OCI-M2 (cell line): ENCODE data around the gene ADGRG7.

Source experiments
- DNase-seq: peaks from one replicate; lab custom pipeline; 2025; ENCODE audit not compliant: unreplicated experiment; lab: John Stamatoyannopoulos, UW

ADGRG7 gene

DNA sequence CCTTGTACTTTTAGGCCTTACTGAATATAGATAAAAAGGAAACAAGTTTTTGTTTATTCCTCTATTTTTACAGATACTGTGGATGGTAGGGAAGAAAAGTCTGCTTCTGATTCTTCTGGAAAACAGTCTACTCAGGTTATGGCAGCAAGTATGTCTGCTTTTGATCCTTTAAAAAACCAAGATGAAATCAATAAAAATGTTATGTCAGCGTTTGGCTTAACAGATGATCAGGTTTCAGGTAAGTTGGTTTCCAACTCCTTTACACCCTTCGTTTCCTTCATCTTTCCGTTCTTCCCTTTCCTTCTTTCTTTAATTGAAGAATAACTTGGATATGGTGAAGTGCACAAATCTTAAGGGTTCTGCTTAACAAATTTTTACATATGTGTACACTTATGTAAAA is 123.0 kb downstream of the ADGRG7 start:
- no peak for DNase-seq

DNA sequence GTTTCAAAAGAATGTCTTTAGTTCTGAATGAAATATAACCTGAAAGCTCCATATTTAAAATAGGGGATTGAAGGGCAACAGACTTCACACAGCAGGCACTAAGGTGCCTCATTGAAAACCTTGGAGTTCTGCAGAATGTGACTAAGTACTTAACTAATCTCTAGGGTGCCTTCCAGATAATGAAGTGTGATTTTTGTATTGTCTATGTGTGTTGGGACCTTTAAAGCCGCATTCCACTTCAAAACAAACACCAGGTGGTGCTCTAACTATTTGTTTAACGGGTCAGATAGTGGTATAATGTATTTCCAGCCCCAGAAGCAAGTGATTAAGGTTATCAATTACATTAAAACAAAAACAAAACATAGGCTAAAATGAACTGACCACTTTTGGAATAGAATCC is 127.9 kb downstream of the ADGRG7 start:
- DNase-seq = no peak

DNA sequence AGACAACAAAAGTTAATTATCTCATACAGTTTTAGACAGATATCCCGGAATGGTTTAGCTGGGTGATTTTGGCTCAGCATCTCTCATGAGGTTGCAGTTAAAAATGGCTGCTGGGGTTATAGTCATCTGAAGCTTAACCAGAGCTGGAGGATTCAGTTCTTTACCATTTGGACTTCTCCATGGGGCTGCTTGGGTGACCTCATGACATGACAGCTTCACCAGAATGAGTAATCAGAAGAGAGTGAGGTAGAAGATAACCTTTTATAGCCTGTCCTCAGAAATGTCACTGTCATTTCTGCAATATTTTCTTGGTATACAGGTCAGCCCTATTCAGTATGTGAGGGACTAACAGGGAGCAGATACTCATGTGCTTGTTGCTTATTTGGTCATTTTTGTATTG is 130.8 kb downstream of the ADGRG7 start:
- no peak for DNase-seq

DNA sequence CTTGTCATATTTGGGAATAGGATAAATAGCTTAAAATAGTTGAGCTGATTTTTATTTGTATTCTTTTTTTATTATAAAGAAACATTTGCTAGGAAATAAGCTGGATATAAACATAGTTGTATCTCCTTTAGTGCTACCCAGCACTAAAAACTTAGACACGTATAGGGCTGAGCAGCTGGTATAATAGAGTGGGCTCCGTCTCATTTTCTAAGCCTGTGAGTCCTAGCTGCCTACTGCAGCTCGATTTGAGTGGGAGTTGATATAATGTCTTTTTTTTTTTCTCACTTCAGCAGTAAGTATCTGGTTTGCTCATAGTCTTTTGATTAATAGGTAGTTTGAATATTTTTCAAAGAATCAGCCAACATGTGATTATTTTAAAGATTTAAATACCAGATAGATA is 134.1 kb downstream of the ADGRG7 start:
- no peak for DNase-seq

DNA sequence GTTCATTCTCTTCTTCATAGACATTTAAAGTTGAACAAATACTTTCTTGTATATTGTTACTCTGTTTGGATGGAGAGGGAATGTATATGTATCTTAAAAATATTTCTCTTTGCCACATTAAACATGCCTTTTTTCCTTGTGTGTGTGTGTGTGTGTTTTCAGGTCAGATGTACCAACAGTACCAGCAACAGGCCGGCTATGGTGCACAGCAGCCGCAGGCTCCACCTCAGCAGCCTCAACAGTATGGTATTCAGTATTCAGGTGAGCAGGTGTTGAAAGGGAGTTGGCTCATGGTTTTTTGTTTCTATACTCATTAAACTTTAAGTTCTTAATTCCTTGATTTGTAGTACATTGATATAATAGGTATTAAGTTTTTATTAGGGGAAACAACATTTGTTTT is 135.3 kb downstream of the ADGRG7 start:
- DNase-seq = no peak
